H1 (cell line): ENCODE data around the gene TMEM185A. TPM values are rescaled to one million over a fixed set of nuclear protein-coding genes. Genes with fewer than 3 reads are reported as not detected.

Experiments used
- CTCF ChIA-PET: fragments of 300-600 bp; sonication (Branson Sonifier 250); formaldehyde crosslinking; loops from one replicate; lab custom pipeline; 2021; ENCODE audit not compliant: partially characterized antibody; lab: Charles Lee
- POLR2A ChIA-PET: fragments of 300-600 bp; sonication (Branson Sonifier 250); formaldehyde crosslinking; loops from one replicate; lab custom pipeline; 2021; ENCODE audit warnings: inconsistent platforms; ENCODE audit not compliant: partially characterized antibody; lab: Charles Lee
- DNase-seq, 2 experiments: peaks; one replicate each; pipeline versions ENCODE4 v3.0.0 to v3.0.0-alpha.2; 2010 to 2022; ENCODE audit warnings: low spot score in 2 of 2, low read depth in 1 of 2, mixed read lengths in 1 of 2
- FAIRE-seq: peaks from 2 replicates; lab custom pipeline; 2011; peaks lifted over from hg19 to GRCh38; lab: Jason Lieb, UNC
- H2AFZ ChIP-seq: 2 replicates; pipeline ENCODE4 v1.8.1; 2012; ENCODE audit warnings: low read length, inconsistent platforms
- H2AK5ac ChIP-seq: 2 replicates; pipeline ENCODE4 v1.6.1; 2013; ENCODE audit warnings: low read depth, low read length
- H2BK120ac ChIP-seq: replicated peaks from 2 replicates; pipeline ENCODE3; 2013; ENCODE audit warnings: low read depth, low read length, inconsistent platforms
- H2BK12ac ChIP-seq: 2 replicates; pipeline ENCODE4 v1.6.1; 2013; ENCODE audit warnings: low read depth, low read length
- H2BK15ac ChIP-seq: 2 replicates; pipeline ENCODE4 v1.6.1; 2013; ENCODE audit warnings: low read length
- H2BK20ac ChIP-seq: 2 replicates; pipeline ENCODE4 v1.6.1; 2013; ENCODE audit warnings: low read length
- H2BK5ac ChIP-seq: 2 replicates; pipeline ENCODE4 v1.6.1; 2013; ENCODE audit warnings: low read depth, low read length
- H3K14ac ChIP-seq: 2 replicates; pipeline ENCODE4 v1.6.1; 2013; ENCODE audit warnings: inconsistent platforms; ENCODE audit not compliant: insufficient read length
- H3K18ac ChIP-seq: 2 replicates; pipeline ENCODE4 v1.6.1; 2013; ENCODE audit warnings: low read length; ENCODE audit errors: extremely low read depth
- H3K23ac ChIP-seq: 2 replicates; pipeline ENCODE4 v1.6.1; 2013; ENCODE audit warnings: inconsistent platforms; ENCODE audit not compliant: insufficient read length
- H3K23me2 ChIP-seq: 2 replicates; pipeline ENCODE4 v1.6.1; 2013; ENCODE audit warnings: low read depth, low read length
- H3K27ac ChIP-seq: 2 replicates; pipeline ENCODE4 v1.6.1; 2011; ENCODE audit warnings: low read depth, low read length, inconsistent platforms
- H3K27me3 ChIP-seq, 4 experiments: replicated peaks in 1 of 4; 1 replicate in 1 of 4; 2 replicates in 3 of 4; pipeline versions ENCODE4 v1.6.1 to v1.8.1; 2011 to 2013; ENCODE audit warnings: low read length in 3 of 4, mild to moderate bottlenecking in 3 of 4, inconsistent platforms in 2 of 4, mixed read lengths in 2 of 4, moderate library complexity in 1 of 4; ENCODE audit not compliant: control insufficient read depth in 3 of 4, insufficient read depth in 3 of 4; ENCODE audit errors: extremely low read depth in 1 of 4
- H3K36me3 ChIP-seq, 4 experiments: 2 replicates each; pipeline versions ENCODE4 v1.6.1 to v1.8.1; 2011 to 2013; ENCODE audit warnings: mild to moderate bottlenecking in 4 of 4, low read length in 3 of 4, moderate library complexity in 2 of 4, control low read depth in 1 of 4, inconsistent platforms in 1 of 4; ENCODE audit not compliant: insufficient read depth in 4 of 4, control insufficient read depth in 2 of 4
- H3K4ac ChIP-seq: replicated peaks from 2 replicates; pipeline ENCODE3; 2013; ENCODE audit warnings: low read length, low read depth, mixed read lengths, inconsistent platforms; ENCODE audit not compliant: insufficient read length
- H3K4me1 ChIP-seq, 4 experiments: replicated peaks in 1 of 4; 1 replicate in 1 of 4; 2 replicates in 3 of 4; pipeline versions ENCODE4 v1.6.1 to v1.8.1; 2011 to 2013; ENCODE audit warnings: low read length in 3 of 4, inconsistent platforms in 2 of 4, mixed read lengths in 1 of 4; ENCODE audit not compliant: insufficient read depth in 4 of 4, control insufficient read depth in 3 of 4
- H3K4me2 ChIP-seq, 2 experiments: 2 replicates each; pipeline versions ENCODE4 v1.6.1 to v1.8.1; 2011 to 2013; ENCODE audit warnings: low read depth in 2 of 2, low read length in 2 of 2, control low read depth in 1 of 2, inconsistent platforms in 1 of 2, mild to moderate bottlenecking in 1 of 2; ENCODE audit not compliant: insufficient read depth in 1 of 2
- H3K4me3 ChIP-seq, 4 experiments: fragments of 200-600, 300-600 bp in 1 of 4; sonication (generic), shearing (Covaris generic), sonication (Bioruptor Twin) in 1 of 4; 2 replicates each; pipeline versions ENCODE4 v1.5.1 to v1.8.1; 2011 to 2016; ENCODE audit warnings: low read length in 4 of 4, low read depth in 3 of 4, control low read depth in 2 of 4, inconsistent platforms in 2 of 4, mild to moderate bottlenecking in 2 of 4, mixed read lengths in 1 of 4, moderate library complexity in 1 of 4; ENCODE audit not compliant: insufficient read depth in 2 of 4; ENCODE audit errors: extremely low read depth in 1 of 4
- H3K56ac ChIP-seq: replicated peaks from 2 replicates; pipeline ENCODE3; 2013; ENCODE audit warnings: low read depth, mild to moderate bottlenecking, mixed read lengths, low read length, inconsistent platforms; ENCODE audit not compliant: insufficient read length
- H3K79me1 ChIP-seq: 2 replicates; pipeline ENCODE4 v1.6.1; 2013; ENCODE audit warnings: low read depth, low read length, control low read depth
- H3K79me2 ChIP-seq, 2 experiments: 2 replicates each; pipeline versions ENCODE4 v1.6.1 to v1.8.1; 2012 to 2013; ENCODE audit warnings: low read length in 2 of 2, mild to moderate bottlenecking in 2 of 2, inconsistent platforms in 1 of 2; ENCODE audit not compliant: insufficient read depth in 2 of 2, control insufficient read depth in 1 of 2
- H3K9ac ChIP-seq, 4 experiments: replicated peaks in 1 of 4; 1 replicate in 1 of 4; 2 replicates in 3 of 4; pipeline versions ENCODE4 v1.6.1 to v1.8.1; 2011 to 2013; ENCODE audit warnings: low read depth in 3 of 4, low read length in 3 of 4, control low read depth in 2 of 4, mild to moderate bottlenecking in 2 of 4, moderate library complexity in 2 of 4, inconsistent platforms in 1 of 4; ENCODE audit errors: extremely low read depth in 1 of 4
- H3K9me3 ChIP-seq, 2 experiments: 2 replicates each; pipeline versions ENCODE4 v1.6.1 to v1.8.1; 2012 to 2013; ENCODE audit warnings: mild to moderate bottlenecking in 2 of 2, moderate library complexity in 2 of 2, control low read depth in 1 of 2, inconsistent platforms in 1 of 2, low read depth in 1 of 2, low read length in 1 of 2, mixed read lengths in 1 of 2; ENCODE audit not compliant: insufficient read depth in 2 of 2
- H4K20me1 ChIP-seq, 2 experiments: replicated peaks in 1 of 2; 2 replicates each; pipeline versions ENCODE3 to v1.8.1; 2011 to 2013; ENCODE audit warnings: inconsistent platforms in 2 of 2, low read length in 2 of 2, mild to moderate bottlenecking in 1 of 2; ENCODE audit not compliant: insufficient read depth in 2 of 2, control insufficient read depth in 1 of 2
- H4K5ac ChIP-seq: 2 replicates; pipeline ENCODE4 v1.6.1; 2013; ENCODE audit warnings: low read length, low read depth, mixed read lengths, inconsistent platforms; ENCODE audit not compliant: insufficient read length
- H4K8ac ChIP-seq: 2 replicates; pipeline ENCODE4 v1.8.0; 2013; ENCODE audit warnings: mild to moderate bottlenecking, moderate library complexity, low read length, inconsistent platforms; ENCODE audit not compliant: insufficient read depth; ENCODE audit errors: extremely low read depth
- H4K91ac ChIP-seq: replicated peaks from 2 replicates; pipeline ENCODE3; 2013; ENCODE audit warnings: low read length, mixed read lengths, inconsistent platforms; ENCODE audit not compliant: insufficient read length
- ATF2 ChIP-seq: IDR thresholded peaks from 2 replicates; pipeline ENCODE4 v1.6.1; 2012; ENCODE audit warnings: low read length, inconsistent platforms
- ATF3 ChIP-seq: IDR thresholded peaks from 2 replicates; pipeline ENCODE4 v1.6.1; 2011; ENCODE audit warnings: low read depth, mild to moderate bottlenecking, low read length; ENCODE audit not compliant: insufficient read depth
- CBX5 ChIP-seq: fragments of 300-800, 300-1000 bp; sonication (generic); IDR thresholded peaks from 2 replicates; pipeline ENCODE4 v1.7.1; 2016; ENCODE audit warnings: antibody characterized with exemption, low read length, low read depth
- CHD2 ChIP-seq: IDR thresholded peaks from 2 replicates; pipeline ENCODE4 v1.6.1; 2012; ENCODE audit warnings: low read length, improper control_type of control experiment
- GTF2F1 ChIP-seq: IDR thresholded peaks from 2 replicates; pipeline ENCODE4 v1.6.1; 2012; ENCODE audit warnings: low read depth, low read length, improper control_type of control experiment, borderline replicate concordance
- JUN ChIP-seq: IDR thresholded peaks from 2 replicates; pipeline ENCODE4 v1.6.1; 2011; ENCODE audit warnings: low read depth, mild to moderate bottlenecking, improper control_type of control experiment, low read length
- PHF8 ChIP-seq: fragments of 200-600 bp; sonication (generic); conservative IDR thresholded peaks from 2 replicates; pipeline ENCODE4 v1.7.1; 2012; ENCODE audit warnings: low read depth, mild to moderate bottlenecking, inconsistent platforms, low read length, moderate library complexity
- POU5F1 ChIP-seq: IDR thresholded peaks from 2 replicates; pipeline ENCODE4 v1.6.1; 2011; ENCODE audit warnings: low read depth, mild to moderate bottlenecking, low read length, moderate library complexity
- RNF2 ChIP-seq: fragments of 200-900, 300-1000 bp; sonication (generic); IDR thresholded peaks from 2 replicates; pipeline ENCODE4 v1.7.1; 2016; ENCODE audit warnings: borderline replicate concordance, low read depth, mild to moderate bottlenecking, antibody characterized with exemption, low read length; ENCODE audit not compliant: poor library complexity, severe bottlenecking; ENCODE audit errors: missing control alignments
- SRF ChIP-seq: IDR thresholded peaks from 2 replicates; pipeline ENCODE4 v1.6.1; 2011; ENCODE audit warnings: mild to moderate bottlenecking, low read depth, low read length, moderate library complexity
- TBP ChIP-seq: IDR thresholded peaks from 2 replicates; pipeline ENCODE4 v1.6.1; 2011; ENCODE audit warnings: low read depth, low read length, improper control_type of control experiment
- USF2 ChIP-seq: IDR thresholded peaks from 2 replicates; pipeline ENCODE4 v1.6.1; 2011; ENCODE audit warnings: low read length, improper control_type of control experiment
- polyA plus RNA-seq, 7 experiments: library from polyadenylated mRNA; depleted of rRNA in 3 of 7; stranded (reverse) in 5 of 7; unstranded in 2 of 7; fragments of >200 nt in 5 of 7; fragments of 200-250 nt in 2 of 7; gene quantifications; 1 replicate in 5 of 7; 2 replicates in 1 of 7; 4 replicates in 1 of 7; pipeline versions ENCODE4 v1.2.1 to v1.2.3, GENCODE V29; 2011 to 2013; ENCODE audit warnings: missing spikeins in 2 of 7, mixed read lengths in 2 of 7
- total RNA-seq: library from RNA; stranded (reverse); fragmentation: NEBNext Ultra II Directional; extraction: Animal tissue kit (Norgen Biotek cat#: 25700); gene quantifications from 2 replicates; pipeline ENCODE4 v1.2.1, GENCODE V29; 2021

Gene TMEM185A
- total and polyA plus RNA-seq, 2 of the 8 experiments (the other 6 are each of a cell fraction or from before 2014, with no cell fraction given), result 15.0 to 26.5 TPM

GRCh38 chrX:149638860-149639259 is 7.3 kb upstream of the TMEM185A start:
- Histone ChIP-seq H4K8ac (no peak overlapping the region), H3K4me1 (no peaks in the 10 kb centered on the region), H3K79me2 (no peaks in the 10 kb centered on the region), H4K91ac (no peak overlapping the region), H3K4me3 (no peak overlapping the region), H3K18ac (no peak overlapping the region), H2BK120ac (no peak overlapping the region), H3K79me1 (no peaks in the 10 kb centered on the region), H2BK12ac (no peak overlapping the region), H4K20me1 (no peaks in the 10 kb centered on the region), H3K27me3 (no peaks in the 10 kb centered on the region), H2BK20ac (no peak overlapping the region), H3K9ac (no peak overlapping the region), H2BK5ac (no peak overlapping the region), H3K23ac (no peak overlapping the region), H3K56ac (no peak overlapping the region), H3K36me3 (no peaks in the 10 kb centered on the region), H2AK5ac (no peak overlapping the region), H3K27ac (no peak overlapping the region), H4K5ac (no peak overlapping the region), H2AFZ (no peak overlapping the region), H3K23me2 (no peaks in the 10 kb centered on the region), H3K4ac (no peak overlapping the region), H2BK15ac (no peak overlapping the region), H3K4me2 (no peak overlapping the region), H3K9me3 (no peaks in the 10 kb centered on the region), H3K14ac (no peak overlapping the region)
- FAIRE-seq (no peak), DNase-seq (no peak)
- ChIA-PET POLR2A (no interaction called here), CTCF (no interaction called here)
- TF ChIP-seq TBP, result no peak
- TF ChIP-seq CBX5, result no peak
- no peak for TF ChIP-seq JUN
- no peak for TF ChIP-seq PHF8
- TF ChIP-seq POU5F1, result no peak
- TF ChIP-seq ATF3, result no peak
- TF ChIP-seq CHD2, result no peak
- TF ChIP-seq ATF2, result no peak
- TF ChIP-seq USF2, result no peak
- TF ChIP-seq SRF, result no peak
- TF ChIP-seq GTF2F1, result no peak
- no peak for TF ChIP-seq RNF2
